NCI-H2081 treated with DMSO at 0.1 percent for 48 hours (cell line): ENCODE results near the gene DNAJC5G.
"Not testable (repeated sequence)": the region's sequence is repeated elsewhere in the genome, so short reads cannot be mapped to it uniquely, and the experiment has no call there.

ENCODE experiments used
- DNase-seq: peaks from one replicate; lab custom pipeline; 2025; lab: John Stamatoyannopoulos, UW

DNAJC5G gene

GRCh38 chr2:27281855-27282559, 6.8 kb downstream of the DNAJC5G start, which contains the start of gene TRIM54:
Gene TRIM54, plus strand, starts transcription at chr2:27282429. Its CDS starts 303 bp downstream, at chr2:27282732.
- DNase-seq: no peak

DNA sequence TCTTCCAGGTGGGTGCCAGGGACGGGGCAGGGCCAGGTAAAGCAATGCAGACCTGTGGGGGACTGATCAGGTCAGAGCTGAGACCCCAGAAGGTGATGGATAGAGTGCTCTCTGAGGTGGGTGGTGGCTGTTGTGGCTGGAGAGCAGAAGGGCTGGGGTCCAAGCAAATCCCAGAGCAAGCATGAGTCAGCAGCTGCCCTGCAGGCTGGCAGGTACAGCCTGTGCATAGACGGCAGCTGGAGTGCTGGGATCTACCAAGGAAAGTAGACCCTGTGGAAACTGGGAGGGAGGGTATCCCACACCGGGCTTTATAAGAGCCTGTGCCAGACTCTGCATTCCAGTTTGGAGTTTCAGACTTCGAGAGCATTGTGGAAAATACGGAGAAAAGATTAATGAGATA, 7.7 kb downstream of the DNAJC5G start:
- DNase-seq: no peak

GRCh38 chr2:27284996-27285395, 9.8 kb downstream of the DNAJC5G start:
- no peak for DNase-seq

- no peak for DNase-seq
These were observed 10.2 kb downstream of the DNAJC5G start for GRCh38 chr2:27285481-27285880.

DNA sequence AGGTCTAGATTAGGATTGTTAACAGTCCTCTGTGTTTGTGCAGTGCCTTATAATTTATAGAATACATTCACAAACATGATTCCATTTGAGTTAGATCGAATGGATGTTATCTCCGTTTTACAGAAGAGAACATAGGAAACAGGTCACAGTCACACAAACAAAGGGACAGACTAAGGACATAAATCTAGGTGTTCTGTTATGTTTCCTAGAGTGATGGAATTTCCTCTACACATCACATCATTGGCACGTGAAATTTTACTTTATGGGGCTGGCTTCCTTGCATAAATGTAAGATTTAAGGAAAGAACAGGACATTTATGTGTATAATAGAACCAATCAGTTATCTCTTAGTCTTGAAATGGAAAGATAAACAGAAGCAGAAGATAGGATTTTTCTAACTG, 13.4 kb downstream of the DNAJC5G start:
- DNase-seq: no peak

GRCh38 chr2:27290549-27290948, 15.3 kb downstream of the DNAJC5G start:
- DNase-seq: no peak

DNA sequence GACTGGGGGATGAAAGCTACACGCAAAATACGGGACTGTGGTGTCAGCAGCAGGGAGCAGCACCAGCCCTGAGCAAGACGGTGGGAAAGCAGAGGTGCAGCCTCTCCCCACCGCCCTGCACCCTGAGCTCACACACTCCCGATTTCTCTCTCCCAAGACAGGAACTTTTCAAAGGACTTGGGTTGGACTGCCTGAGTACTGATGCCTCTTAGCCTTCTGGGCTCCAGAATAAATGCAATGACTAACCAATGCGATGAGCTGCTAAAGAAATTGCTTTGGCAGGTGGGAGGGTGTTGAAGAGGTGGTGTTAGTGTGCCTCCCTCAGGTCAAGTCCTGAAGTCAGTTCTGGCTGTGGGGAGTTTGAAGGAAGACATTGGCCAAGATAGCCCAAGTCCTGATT, 16.6 kb downstream of the DNAJC5G start:
- no peak for DNase-seq

GRCh38 chr2:27294928-27295327, 19.7 kb downstream of the DNAJC5G start:
- no peak for DNase-seq

DNA sequence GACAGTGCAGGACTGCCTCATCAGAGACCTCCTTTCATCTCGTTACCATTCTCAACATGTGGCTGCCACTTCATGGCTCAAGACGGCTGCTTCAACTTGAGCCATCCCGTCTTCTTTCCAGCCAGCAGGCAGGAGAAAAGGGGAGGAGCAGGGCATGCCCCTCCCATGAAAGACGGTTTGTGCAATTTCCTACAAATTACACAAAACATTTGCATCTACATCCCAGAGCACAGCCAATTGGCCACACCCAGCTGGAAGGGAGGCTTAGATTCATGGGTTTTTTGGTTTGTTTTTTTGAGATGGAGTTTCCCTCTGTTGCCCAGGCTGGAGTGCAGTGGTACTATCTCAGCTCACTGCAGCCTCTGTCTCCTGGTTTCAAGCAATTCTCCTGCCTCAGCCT, 21.2 kb downstream of the DNAJC5G start:
- no peak for DNase-seq

DNA sequence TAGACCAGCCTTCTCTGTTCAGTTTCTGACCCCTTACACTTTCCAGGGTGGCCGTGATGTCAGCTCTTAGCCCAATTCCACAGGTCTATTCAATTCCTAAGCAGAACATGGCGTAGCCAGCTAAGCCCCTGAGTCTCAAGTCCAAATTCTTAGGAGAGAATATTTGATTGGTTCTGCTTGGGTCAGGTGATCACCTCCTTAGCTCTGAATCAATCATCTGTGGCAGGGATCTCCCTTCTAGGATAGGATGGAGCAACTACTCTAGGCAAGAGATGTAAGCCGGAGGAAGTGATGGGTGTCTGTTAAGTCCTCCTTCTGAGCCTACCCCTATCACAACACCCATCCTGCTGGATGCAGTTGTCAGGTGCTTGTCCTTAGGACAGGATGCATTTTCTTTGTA, 22.0 kb downstream of the DNAJC5G start:
- DNase-seq: no peak

- no peak for DNase-seq
These were observed 23.3 kb downstream of the DNAJC5G start for GRCh38 chr2:27298391-27299080.

DNA sequence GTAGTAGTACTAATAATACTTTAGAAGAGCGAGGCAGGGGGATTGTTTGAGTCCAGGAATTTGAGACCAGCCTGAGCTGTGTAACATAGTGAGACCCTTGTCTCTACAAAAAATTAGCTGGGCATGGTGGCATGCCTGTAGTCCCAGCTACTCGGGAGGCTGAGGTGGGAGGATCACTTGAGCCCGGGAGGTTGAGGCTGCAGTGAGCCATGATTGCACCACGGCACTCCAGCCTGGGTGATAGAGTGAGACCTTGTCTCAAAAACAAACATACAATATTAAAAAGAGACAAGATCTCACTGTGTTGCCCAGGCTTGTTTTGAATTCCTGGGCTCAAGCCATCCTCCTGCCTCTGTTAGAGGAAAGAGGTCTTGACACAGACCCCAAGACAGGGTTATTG, 25.4 kb downstream of the DNAJC5G start:
- not testable (repeated sequence) for DNase-seq

DNA sequence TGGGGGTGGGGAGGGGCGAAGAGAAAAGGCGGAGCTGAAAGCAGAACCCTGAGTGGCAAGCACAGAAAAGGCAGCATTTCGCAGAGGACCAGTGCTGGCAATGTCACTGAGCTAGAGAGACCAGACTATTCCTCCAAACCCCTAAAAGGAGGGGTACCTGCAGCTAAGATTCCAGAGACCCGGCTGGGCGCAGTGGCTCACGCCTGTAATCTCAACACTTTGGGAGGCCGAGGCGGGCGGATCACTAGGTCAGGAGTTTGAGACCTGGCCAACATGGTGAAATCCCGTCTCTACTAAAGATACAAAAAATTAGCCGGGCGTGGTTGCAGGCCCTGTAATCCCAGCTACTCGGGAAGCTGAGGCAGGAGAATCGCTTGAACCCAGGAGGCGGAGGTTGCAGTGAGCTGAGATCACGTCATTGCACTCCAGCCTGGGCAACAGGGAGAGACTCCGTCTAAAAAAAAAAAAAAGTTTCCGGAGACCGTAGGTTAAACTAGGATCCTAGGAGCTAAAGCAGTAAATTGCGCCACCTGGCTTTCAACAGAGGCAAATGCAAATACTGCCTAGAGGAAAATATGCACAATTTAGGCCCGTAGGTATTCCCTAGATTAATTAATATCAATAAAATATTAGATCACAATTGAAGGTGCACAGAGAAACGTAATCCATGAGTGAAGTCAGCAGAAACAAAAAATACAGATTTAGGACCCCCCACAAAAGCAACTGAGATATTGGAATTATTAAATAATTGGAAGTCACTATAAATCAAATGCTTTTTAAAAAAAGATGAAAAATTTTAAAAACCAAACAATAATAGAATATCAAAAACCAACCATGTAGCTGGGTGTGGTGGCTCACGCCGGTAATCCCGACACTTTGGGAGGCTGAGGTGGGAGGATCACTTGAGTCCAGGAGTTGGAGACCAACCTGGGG, 28.1 kb downstream of the DNAJC5G start:
- peak; percentile 44 for DNase-seq

GRCh38 chr2:27304488-27305240, 29.4 kb downstream of the DNAJC5G start:
- no peak for DNase-seq

- DNase-seq: no peak
These were observed 30.3 kb downstream of the DNAJC5G start for GRCh38 chr2:27305516-27305915.

GRCh38 chr2:27306136-27306535, 30.9 kb downstream of the DNAJC5G start:
- DNase-seq: no peak

GRCh38 chr2:27306573-27307286, 31.5 kb downstream of the DNAJC5G start:
- no peak for DNase-seq

DNA sequence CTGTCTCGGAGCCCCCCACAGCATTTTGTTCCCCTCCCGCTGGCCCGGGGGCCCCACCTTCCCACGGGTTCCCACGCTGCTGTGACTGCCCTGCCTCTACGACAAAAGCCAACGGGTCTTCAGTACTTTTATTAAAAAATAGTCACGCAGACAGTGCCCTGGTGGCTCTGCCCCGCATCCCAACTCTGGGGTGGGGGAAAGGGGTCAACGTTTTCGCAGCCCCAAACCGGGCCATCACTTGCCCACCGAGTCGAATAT, 32.0 kb downstream of the DNAJC5G start:
- no peak for DNase-seq

DNA sequence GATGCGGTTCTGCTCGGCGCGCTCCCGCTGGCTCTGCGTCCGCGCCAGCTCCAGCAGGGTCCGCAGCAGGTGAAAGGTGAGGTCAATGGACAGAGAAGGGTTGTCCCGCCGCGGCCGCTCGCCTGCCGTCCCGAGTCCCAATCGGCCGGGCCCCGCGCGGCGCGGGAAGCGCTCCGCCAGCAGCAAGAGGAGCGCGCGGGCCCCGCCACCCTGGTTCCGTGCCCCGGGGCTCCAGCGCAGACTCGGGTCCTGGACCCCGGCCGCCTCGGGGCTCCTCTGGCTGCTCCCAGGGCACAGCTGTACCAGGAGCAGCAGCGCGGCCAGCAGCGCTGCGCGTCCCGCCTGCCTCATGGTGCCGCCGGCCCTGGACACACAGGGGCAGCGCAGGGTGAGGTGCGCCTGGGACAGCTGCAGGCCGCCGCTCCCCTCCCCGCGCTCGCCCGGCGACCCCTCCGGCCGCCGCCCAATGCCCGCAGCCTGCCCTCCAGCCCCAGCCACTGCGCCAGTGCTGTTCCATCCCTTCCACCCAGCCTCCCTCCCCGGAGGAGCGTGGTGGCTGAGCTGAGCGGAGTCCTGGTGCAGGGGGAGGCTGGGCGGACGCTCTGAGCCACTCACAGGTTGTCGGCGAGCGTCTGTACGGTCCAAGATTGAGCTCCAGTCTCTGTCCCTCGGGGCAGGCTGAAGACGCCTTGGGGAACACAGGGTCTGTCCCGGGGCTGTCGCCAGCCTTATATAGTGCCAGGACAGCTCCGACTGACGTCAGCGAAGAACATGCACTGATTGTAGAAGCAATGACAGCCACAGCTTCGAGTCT, 32.5 kb downstream of the DNAJC5G start:
- no peak for DNase-seq

DNA sequence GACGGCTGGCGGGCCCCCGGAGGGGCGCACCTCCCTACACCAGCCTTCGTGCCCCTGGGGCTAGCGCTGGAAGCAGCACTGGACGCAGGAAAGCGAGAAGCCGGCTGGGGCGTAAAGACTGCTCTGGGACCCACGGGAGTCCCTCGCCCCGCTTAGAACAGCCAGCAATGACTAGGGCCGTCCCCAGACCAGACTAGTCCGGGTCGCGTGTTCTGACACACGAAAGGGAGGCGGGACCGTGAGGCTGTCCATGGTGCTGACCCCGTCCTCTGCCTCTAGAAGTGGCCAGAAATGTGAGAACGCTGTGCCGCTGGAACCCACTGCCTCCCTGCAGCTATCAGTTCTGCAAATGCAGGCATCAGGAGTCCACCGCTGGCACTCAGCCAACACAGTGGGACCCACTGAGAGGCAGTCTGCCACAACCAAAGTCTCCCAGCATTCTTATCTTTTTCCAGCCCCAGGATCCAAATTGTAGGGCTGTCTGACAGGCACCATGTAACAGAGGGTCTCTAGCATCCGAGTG, 33.2 kb downstream of the DNAJC5G start, which contains the start of gene UCN:
Gene UCN (minus strand): TSS at position 87 of the 523 bp plus-strand sequence. CDS start 550 bp downstream, outside the sequence.
- DNase-seq: no peak
